H1 (cell line): Measurements from ENCODE around the gene IMP3. TPM values are rescaled to one million over a fixed set of nuclear protein-coding genes. Genes with fewer than 3 reads are reported as not detected.
"Not testable (repeated sequence)": the region's sequence is repeated elsewhere in the genome, so short reads cannot be mapped to it uniquely, and the experiment has no call there.

ENCODE experiments used
- CTCF ChIA-PET: fragments of 300-600 bp; sonication (Branson Sonifier 250); formaldehyde crosslinking; loops from one replicate; lab custom pipeline; 2021; ENCODE audit not compliant: partially characterized antibody; lab: Charles Lee
- POLR2A ChIA-PET: fragments of 300-600 bp; sonication (Branson Sonifier 250); formaldehyde crosslinking; loops from one replicate; lab custom pipeline; 2021; ENCODE audit warnings: inconsistent platforms; ENCODE audit not compliant: partially characterized antibody; lab: Charles Lee
- DNase-seq, 2 experiments: peaks; one replicate each; pipeline versions ENCODE4 v3.0.0 to v3.0.0-alpha.2; 2010 to 2022; ENCODE audit warnings: low spot score in 2 of 2, low read depth in 1 of 2, mixed read lengths in 1 of 2
- FAIRE-seq: peaks from 2 replicates; lab custom pipeline; 2011; peaks lifted over from hg19 to GRCh38; lab: Jason Lieb, UNC
- H2AFZ ChIP-seq: 2 replicates; pipeline ENCODE4 v1.8.1; 2012; ENCODE audit warnings: low read length, inconsistent platforms
- H2AK5ac ChIP-seq: 2 replicates; pipeline ENCODE4 v1.6.1; 2013; ENCODE audit warnings: low read depth, low read length
- H2BK120ac ChIP-seq: replicated peaks from 2 replicates; pipeline ENCODE3; 2013; ENCODE audit warnings: low read depth, low read length, inconsistent platforms
- H2BK12ac ChIP-seq: 2 replicates; pipeline ENCODE4 v1.6.1; 2013; ENCODE audit warnings: low read depth, low read length
- H2BK15ac ChIP-seq: 2 replicates; pipeline ENCODE4 v1.6.1; 2013; ENCODE audit warnings: low read length
- H2BK20ac ChIP-seq: 2 replicates; pipeline ENCODE4 v1.6.1; 2013; ENCODE audit warnings: low read length
- H2BK5ac ChIP-seq: 2 replicates; pipeline ENCODE4 v1.6.1; 2013; ENCODE audit warnings: low read depth, low read length
- H3K14ac ChIP-seq: 2 replicates; pipeline ENCODE4 v1.6.1; 2013; ENCODE audit warnings: inconsistent platforms; ENCODE audit not compliant: insufficient read length
- H3K18ac ChIP-seq: 2 replicates; pipeline ENCODE4 v1.6.1; 2013; ENCODE audit warnings: low read length; ENCODE audit errors: extremely low read depth
- H3K23ac ChIP-seq: 2 replicates; pipeline ENCODE4 v1.6.1; 2013; ENCODE audit warnings: inconsistent platforms; ENCODE audit not compliant: insufficient read length
- H3K23me2 ChIP-seq: 2 replicates; pipeline ENCODE4 v1.6.1; 2013; ENCODE audit warnings: low read depth, low read length
- H3K27ac ChIP-seq: 2 replicates; pipeline ENCODE4 v1.6.1; 2011; ENCODE audit warnings: low read depth, low read length, inconsistent platforms
- H3K27me3 ChIP-seq, 4 experiments: replicated peaks in 1 of 4; 1 replicate in 1 of 4; 2 replicates in 3 of 4; pipeline versions ENCODE4 v1.6.1 to v1.8.1; 2011 to 2013; ENCODE audit warnings: low read length in 3 of 4, mild to moderate bottlenecking in 3 of 4, inconsistent platforms in 2 of 4, mixed read lengths in 2 of 4, moderate library complexity in 1 of 4; ENCODE audit not compliant: control insufficient read depth in 3 of 4, insufficient read depth in 3 of 4; ENCODE audit errors: extremely low read depth in 1 of 4
- H3K36me3 ChIP-seq, 4 experiments: 2 replicates each; pipeline versions ENCODE4 v1.6.1 to v1.8.1; 2011 to 2013; ENCODE audit warnings: mild to moderate bottlenecking in 4 of 4, low read length in 3 of 4, moderate library complexity in 2 of 4, control low read depth in 1 of 4, inconsistent platforms in 1 of 4; ENCODE audit not compliant: insufficient read depth in 4 of 4, control insufficient read depth in 2 of 4
- H3K4ac ChIP-seq: replicated peaks from 2 replicates; pipeline ENCODE3; 2013; ENCODE audit warnings: low read length, low read depth, mixed read lengths, inconsistent platforms; ENCODE audit not compliant: insufficient read length
- H3K4me1 ChIP-seq, 4 experiments: replicated peaks in 1 of 4; 1 replicate in 1 of 4; 2 replicates in 3 of 4; pipeline versions ENCODE4 v1.6.1 to v1.8.1; 2011 to 2013; ENCODE audit warnings: low read length in 3 of 4, inconsistent platforms in 2 of 4, mixed read lengths in 1 of 4; ENCODE audit not compliant: insufficient read depth in 4 of 4, control insufficient read depth in 3 of 4
- H3K4me2 ChIP-seq, 2 experiments: 2 replicates each; pipeline versions ENCODE4 v1.6.1 to v1.8.1; 2011 to 2013; ENCODE audit warnings: low read depth in 2 of 2, low read length in 2 of 2, control low read depth in 1 of 2, inconsistent platforms in 1 of 2, mild to moderate bottlenecking in 1 of 2; ENCODE audit not compliant: insufficient read depth in 1 of 2
- H3K4me3 ChIP-seq, 4 experiments: fragments of 200-600, 300-600 bp in 1 of 4; sonication (generic), shearing (Covaris generic), sonication (Bioruptor Twin) in 1 of 4; 2 replicates each; pipeline versions ENCODE4 v1.5.1 to v1.8.1; 2011 to 2016; ENCODE audit warnings: low read length in 4 of 4, low read depth in 3 of 4, control low read depth in 2 of 4, inconsistent platforms in 2 of 4, mild to moderate bottlenecking in 2 of 4, mixed read lengths in 1 of 4, moderate library complexity in 1 of 4; ENCODE audit not compliant: insufficient read depth in 2 of 4; ENCODE audit errors: extremely low read depth in 1 of 4
- H3K56ac ChIP-seq: replicated peaks from 2 replicates; pipeline ENCODE3; 2013; ENCODE audit warnings: low read depth, mild to moderate bottlenecking, mixed read lengths, low read length, inconsistent platforms; ENCODE audit not compliant: insufficient read length
- H3K79me1 ChIP-seq: 2 replicates; pipeline ENCODE4 v1.6.1; 2013; ENCODE audit warnings: low read depth, low read length, control low read depth
- H3K79me2 ChIP-seq, 2 experiments: 2 replicates each; pipeline versions ENCODE4 v1.6.1 to v1.8.1; 2012 to 2013; ENCODE audit warnings: low read length in 2 of 2, mild to moderate bottlenecking in 2 of 2, inconsistent platforms in 1 of 2; ENCODE audit not compliant: insufficient read depth in 2 of 2, control insufficient read depth in 1 of 2
- H3K9ac ChIP-seq, 4 experiments: replicated peaks in 1 of 4; 1 replicate in 1 of 4; 2 replicates in 3 of 4; pipeline versions ENCODE4 v1.6.1 to v1.8.1; 2011 to 2013; ENCODE audit warnings: low read depth in 3 of 4, low read length in 3 of 4, control low read depth in 2 of 4, mild to moderate bottlenecking in 2 of 4, moderate library complexity in 2 of 4, inconsistent platforms in 1 of 4; ENCODE audit errors: extremely low read depth in 1 of 4
- H3K9me3 ChIP-seq, 2 experiments: 2 replicates each; pipeline versions ENCODE4 v1.6.1 to v1.8.1; 2012 to 2013; ENCODE audit warnings: mild to moderate bottlenecking in 2 of 2, moderate library complexity in 2 of 2, control low read depth in 1 of 2, inconsistent platforms in 1 of 2, low read depth in 1 of 2, low read length in 1 of 2, mixed read lengths in 1 of 2; ENCODE audit not compliant: insufficient read depth in 2 of 2
- H4K20me1 ChIP-seq, 2 experiments: replicated peaks in 1 of 2; 2 replicates each; pipeline versions ENCODE3 to v1.8.1; 2011 to 2013; ENCODE audit warnings: inconsistent platforms in 2 of 2, low read length in 2 of 2, mild to moderate bottlenecking in 1 of 2; ENCODE audit not compliant: insufficient read depth in 2 of 2, control insufficient read depth in 1 of 2
- H4K5ac ChIP-seq: 2 replicates; pipeline ENCODE4 v1.6.1; 2013; ENCODE audit warnings: low read length, low read depth, mixed read lengths, inconsistent platforms; ENCODE audit not compliant: insufficient read length
- H4K8ac ChIP-seq: 2 replicates; pipeline ENCODE4 v1.8.0; 2013; ENCODE audit warnings: mild to moderate bottlenecking, moderate library complexity, low read length, inconsistent platforms; ENCODE audit not compliant: insufficient read depth; ENCODE audit errors: extremely low read depth
- H4K91ac ChIP-seq: replicated peaks from 2 replicates; pipeline ENCODE3; 2013; ENCODE audit warnings: low read length, mixed read lengths, inconsistent platforms; ENCODE audit not compliant: insufficient read length
- CEBPB ChIP-seq: IDR thresholded peaks from 2 replicates; pipeline ENCODE4 v1.6.1; 2012; ENCODE audit warnings: low read depth, low read length
- JUN ChIP-seq: IDR thresholded peaks from 2 replicates; pipeline ENCODE4 v1.6.1; 2011; ENCODE audit warnings: low read depth, mild to moderate bottlenecking, improper control_type of control experiment, low read length
- JUND ChIP-seq: IDR thresholded peaks from 2 replicates; pipeline ENCODE4 v1.6.1; 2011; ENCODE audit warnings: mild to moderate bottlenecking, improper control_type of control experiment, low read length
- KDM1A ChIP-seq: fragments of 200-600, 300-600 bp; sonication (generic); IDR thresholded peaks from 2 replicates; pipeline ENCODE4 v1.7.1; 2016; ENCODE audit warnings: mild to moderate bottlenecking, low read length, borderline replicate concordance
- POLR2AphosphoS5 ChIP-seq: IDR thresholded peaks from 2 replicates; pipeline ENCODE4 v1.6.1; 2011; ENCODE audit warnings: low read depth, low read length
- SP2 ChIP-seq: IDR thresholded peaks from 2 replicates; pipeline ENCODE4 v1.6.1; 2012; ENCODE audit warnings: mild to moderate bottlenecking, low read length, inconsistent platforms
- TAF7 ChIP-seq: optimal IDR thresholded peaks from 2 replicates; pipeline ENCODE3; 2011; ENCODE audit warnings: low read depth, mild to moderate bottlenecking, inconsistent platforms, low read length, moderate library complexity, borderline replicate concordance
- YY1 ChIP-seq: IDR thresholded peaks from 2 replicates; pipeline ENCODE4 v1.6.1; 2011; ENCODE audit warnings: low read depth, mild to moderate bottlenecking, low read length
- WGBS, 2 experiments: shearing (Covaris generic) in 1 of 2; methylation state at CpG; one replicate each; pipeline versions ENCODE4 v1.1.6 to v1.1.7; 2013 to 2015; ENCODE audit warnings: low lambda C conversion rate in 2 of 2, mixed read lengths in 2 of 2, inconsistent platforms in 1 of 2, low coverage in 1 of 2, missing lambda C conversion rate in 1 of 2; ENCODE audit not compliant: insufficient replicate concordance in 2 of 2, insufficient coverage in 1 of 2, insufficient read length in 1 of 2; ENCODE audit errors: extremely low coverage in 1 of 2, missing lambda C conversion rate in 1 of 2; 5-methylcytosine and 5-hydroxymethylcytosine counted together
- polyA plus RNA-seq, 7 experiments: library from polyadenylated mRNA; depleted of rRNA in 3 of 7; stranded (reverse) in 5 of 7; unstranded in 2 of 7; fragments of >200 nt in 5 of 7; fragments of 200-250 nt in 2 of 7; gene quantifications; 1 replicate in 5 of 7; 2 replicates in 1 of 7; 4 replicates in 1 of 7; pipeline versions ENCODE4 v1.2.1 to v1.2.3, GENCODE V29; 2011 to 2013; ENCODE audit warnings: missing spikeins in 2 of 7, mixed read lengths in 2 of 7
- total RNA-seq: library from RNA; stranded (reverse); fragmentation: NEBNext Ultra II Directional; extraction: Animal tissue kit (Norgen Biotek cat#: 25700); gene quantifications from 2 replicates; pipeline ENCODE4 v1.2.1, GENCODE V29; 2021

The IMP3 gene
- total and polyA plus RNA-seq, 2 of the 8 experiments (the other 6 are each of a cell fraction or from before 2014, with no cell fraction given): 114 to 273 TPM

- TF ChIP-seq YY1 (no peak), CEBPB (no peak), TAF7 (no peak), KDM1A (no peak), JUND (no peak), SP2 (no peak), POLR2AphosphoS5 (no peak), JUN (no peak)
These were observed 40.2 kb upstream of the IMP3 start (continued) for GRCh38 chr15:75680007-75680789.

- H2BK15ac ChIP-seq, H2BK12ac ChIP-seq, H3K4me1 ChIP-seq, FAIRE-seq, H3K27ac ChIP-seq, H3K23me2 ChIP-seq, H3K14ac ChIP-seq, H3K56ac ChIP-seq, H2BK120ac ChIP-seq, H4K91ac ChIP-seq, H4K20me1 ChIP-seq, H2BK20ac ChIP-seq, H4K8ac ChIP-seq, H2AFZ ChIP-seq, H3K9ac ChIP-seq, H2AK5ac ChIP-seq, H3K79me1 ChIP-seq, H3K18ac ChIP-seq, H2BK5ac ChIP-seq, H4K5ac ChIP-seq, H3K36me3 ChIP-seq, H3K4me3 ChIP-seq, H3K23ac ChIP-seq, H3K27me3 ChIP-seq, H3K4ac ChIP-seq, H3K4me2 ChIP-seq, DNase-seq, H3K9me3 ChIP-seq, H3K79me2 ChIP-seq: not testable (repeated sequence)
- ChIA-PET CTCF (interaction anchor here (0.7 to 4.4 kb wide), 9 partner anchors 7 to 352 kb away, joined by 3 to 32 read pairs (median 4); partner anchors contain the start of gene SNX33), POLR2A (interaction anchor here (0.8 to 2.2 kb wide), 3 partner anchors 9 to 38 kb away, joined by 3 to 11 read pairs (median 3); partner anchors contain the start of gene IMP3)
- 93% methylated on average over 6 of the region's 6 CpGs; no CpG with 5 or more reads in 1 of the 2 experiments for WGBS, 2 experiments
These were observed 38.3 kb upstream of the IMP3 start for GRCh38 chr15:75678324-75678690.
